ENCODE measurements around the gene FRMD4A.
A peak's percentile ranks its signal among the peaks of the same experiment; 100 is the strongest.
"Not testable (repeated sequence)": the region's sequence is repeated elsewhere in the genome, so short reads cannot be mapped to it uniquely, and the experiment has no call there.

The FRMD4A gene

GRCh38 chr10:13729586-13730305, 601.0 kb downstream of the FRMD4A start:
- DNase-seq: no peak

GRCh38 chr10:13728898-13729535, 601.7 kb downstream of the FRMD4A start:
- no peak for DNase-seq

GRCh38 chr10:13725594-13725993, 605.1 kb downstream of the FRMD4A start:
- DNase-seq: no peak

- DNase-seq: no peak
These were observed 606.2 kb downstream of the FRMD4A start for GRCh38 chr10:13724484-13724883.

GRCh38 chr10:13722747-13723653, 607.7 kb downstream of the FRMD4A start:
- no peak for DNase-seq

- DNase-seq: no peak
These were observed 609.2 kb downstream of the FRMD4A start for GRCh38 chr10:13721486-13721885.

GRCh38 chr10:13720699-13721098, 610.0 kb downstream of the FRMD4A start:
- DNase-seq: no peak

GRCh38 chr10:13719425-13719824, 611.3 kb downstream of the FRMD4A start:
- no peak for DNase-seq

GRCh38 chr10:13718820-13719219, 611.9 kb downstream of the FRMD4A start:
- DNase-seq: no peak

GRCh38 chr10:13717936-13718772, 612.6 kb downstream of the FRMD4A start:
- DNase-seq: peak; percentile 25

GRCh38 chr10:13717571-13717935, 613.2 kb downstream of the FRMD4A start:
- DNase-seq: no peak

- no peak for DNase-seq
These were observed 614.3 kb downstream of the FRMD4A start for GRCh38 chr10:13716081-13717071.

- DNase-seq: not testable (repeated sequence)
These were observed 615.1 kb downstream of the FRMD4A start for GRCh38 chr10:13715596-13715995.

GRCh38 chr10:13715100-13715499, 615.6 kb downstream of the FRMD4A start:
- DNase-seq: no peak

GRCh38 chr10:13712837-13713581, 617.7 kb downstream of the FRMD4A start:
- no peak for DNase-seq

GRCh38 chr10:13712476-13712836, 618.3 kb downstream of the FRMD4A start:
- DNase-seq: no peak

GRCh38 chr10:13711291-13711690, 619.4 kb downstream of the FRMD4A start:
- no peak for DNase-seq

GRCh38 chr10:13709931-13710650, 620.6 kb downstream of the FRMD4A start:
- DNase-seq: no peak

GRCh38 chr10:13708256-13708990, 622.3 kb downstream of the FRMD4A start:
- DNase-seq: no peak

Measured in CD4-positive, alpha-beta T cell treated with Interleukin-21 for 1 hour (primary cell).